ENCODE data around the gene UROC1. TPM values are rescaled to one million over a fixed set of nuclear protein-coding genes. Genes with fewer than 3 reads are reported as not detected.

The UROC1 gene
- total RNA-seq, 3 donors from 2014 or later, result not detected

GRCh38 chr3:126544596-126545281 lies 27.2 kb upstream of the UROC1 start:
- Histone ChIP-seq H3K4me1 (ENCODE audit: low read depth) (no peaks in the 10 kb centered on the region), H3K4me3 (no peak overlapping the region), H3K9me3 (no peaks in the 10 kb centered on the region), H3K36me3 (ENCODE audit: low read depth) (no peaks in the 10 kb centered on the region)
- TF ChIP-seq, protein P1, sequence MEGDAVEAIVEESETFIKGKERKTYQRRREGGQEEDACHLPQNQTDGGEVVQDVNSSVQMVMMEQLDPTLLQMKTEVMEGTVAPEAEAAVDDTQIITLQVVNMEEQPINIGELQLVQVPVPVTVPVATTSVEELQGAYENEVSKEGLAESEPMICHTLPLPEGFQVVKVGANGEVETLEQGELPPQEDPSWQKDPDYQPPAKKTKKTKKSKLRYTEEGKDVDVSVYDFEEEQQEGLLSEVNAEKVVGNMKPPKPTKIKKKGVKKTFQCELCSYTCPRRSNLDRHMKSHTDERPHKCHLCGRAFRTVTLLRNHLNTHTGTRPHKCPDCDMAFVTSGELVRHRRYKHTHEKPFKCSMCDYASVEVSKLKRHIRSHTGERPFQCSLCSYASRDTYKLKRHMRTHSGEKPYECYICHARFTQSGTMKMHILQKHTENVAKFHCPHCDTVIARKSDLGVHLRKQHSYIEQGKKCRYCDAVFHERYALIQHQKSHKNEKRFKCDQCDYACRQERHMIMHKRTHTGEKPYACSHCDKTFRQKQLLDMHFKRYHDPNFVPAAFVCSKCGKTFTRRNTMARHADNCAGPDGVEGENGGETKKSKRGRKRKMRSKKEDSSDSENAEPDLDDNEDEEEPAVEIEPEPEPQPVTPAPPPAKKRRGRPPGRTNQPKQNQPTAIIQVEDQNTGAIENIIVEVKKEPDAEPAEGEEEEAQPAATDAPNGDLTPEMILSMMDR (IDR thresholded peaks at IDR 0.05), result no peak
- ATAC-seq, result no peak
- peak in 1 of 3 donors; percentile 27 for DNase-seq
- intact Hi-C loops (cut with DNase I, micrococcal nuclease), result no loop called here

GRCh38 chr3:126543457-126544061 lies 26.0 kb upstream of the UROC1 start:
- H3K4me3 ChIP-seq, result no peak overlapping the region
- intact Hi-C loops (cut with DNase I, micrococcal nuclease), result no loop called here
- DNase-seq, result no peak
- ATAC-seq, result no peak
- H3K4me1 ChIP-seq (ENCODE audit: low read depth), result no peaks in the 10 kb centered on the region
- no peaks in the 10 kb centered on the region for H3K36me3 ChIP-seq (ENCODE audit: low read depth)
- no peaks in the 10 kb centered on the region for H3K9me3 ChIP-seq
- TF ChIP-seq, protein P1 (IDR thresholded peaks at IDR 0.05), result no peak

DNA sequence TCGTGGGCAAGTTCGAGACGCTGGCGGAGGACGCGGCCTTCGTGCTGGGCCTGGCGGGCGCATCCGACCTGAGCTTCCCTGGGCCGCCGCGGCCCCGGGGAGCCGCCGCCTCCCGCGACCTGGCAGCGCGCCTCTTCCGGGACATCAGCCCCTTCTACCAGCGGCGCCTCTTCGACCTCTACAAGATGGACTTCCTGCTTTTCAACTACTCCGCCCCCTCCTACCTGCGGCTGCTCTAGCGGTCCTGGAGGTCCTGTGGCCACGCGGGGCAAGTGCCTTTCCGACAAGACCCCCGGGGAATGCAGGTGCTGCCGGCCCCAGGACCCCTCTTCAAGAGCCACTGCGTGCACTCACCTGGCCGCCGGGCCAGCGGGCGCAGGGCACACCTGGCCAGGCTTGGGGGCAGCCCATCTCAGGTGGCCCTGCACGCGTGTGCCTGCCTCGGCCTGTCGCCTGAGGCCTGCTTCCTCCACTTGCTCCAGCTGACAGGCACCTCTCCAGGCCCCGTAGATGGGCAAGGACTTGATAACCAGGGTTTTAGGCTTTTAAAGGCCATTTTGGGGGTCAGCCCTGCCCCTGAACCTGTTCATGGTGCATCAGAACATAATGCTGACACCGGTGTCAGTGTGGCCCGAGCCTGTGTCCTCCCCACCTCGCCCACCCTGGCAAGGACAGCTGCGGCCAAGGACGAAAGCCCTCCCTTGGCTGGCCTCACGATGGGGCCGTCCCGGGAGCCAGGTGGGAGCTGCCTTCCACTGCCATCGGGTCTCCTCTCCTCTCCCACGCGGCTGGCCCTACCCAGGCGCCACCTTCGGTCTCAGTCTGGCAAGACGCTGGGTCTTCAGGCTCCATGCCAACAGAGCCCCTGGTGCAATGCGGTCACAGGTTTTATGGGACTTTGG lies 25.0 kb upstream of the UROC1 start:
- H3K36me3 ChIP-seq (ENCODE audit: low read depth), result no peaks in the 10 kb centered on the region
- intact Hi-C loops (cut with DNase I, micrococcal nuclease), result no loop called here
- no peaks in the 10 kb centered on the region for H3K9me3 ChIP-seq
- H3K4me1 ChIP-seq (ENCODE audit: low read depth), result no peaks in the 10 kb centered on the region
- ATAC-seq (no peak), DNase-seq (no peak)
- TF ChIP-seq, protein P1 (IDR thresholded peaks at IDR 0.05), result no peak
- H3K4me3 ChIP-seq, result no peak overlapping the region

DNA sequence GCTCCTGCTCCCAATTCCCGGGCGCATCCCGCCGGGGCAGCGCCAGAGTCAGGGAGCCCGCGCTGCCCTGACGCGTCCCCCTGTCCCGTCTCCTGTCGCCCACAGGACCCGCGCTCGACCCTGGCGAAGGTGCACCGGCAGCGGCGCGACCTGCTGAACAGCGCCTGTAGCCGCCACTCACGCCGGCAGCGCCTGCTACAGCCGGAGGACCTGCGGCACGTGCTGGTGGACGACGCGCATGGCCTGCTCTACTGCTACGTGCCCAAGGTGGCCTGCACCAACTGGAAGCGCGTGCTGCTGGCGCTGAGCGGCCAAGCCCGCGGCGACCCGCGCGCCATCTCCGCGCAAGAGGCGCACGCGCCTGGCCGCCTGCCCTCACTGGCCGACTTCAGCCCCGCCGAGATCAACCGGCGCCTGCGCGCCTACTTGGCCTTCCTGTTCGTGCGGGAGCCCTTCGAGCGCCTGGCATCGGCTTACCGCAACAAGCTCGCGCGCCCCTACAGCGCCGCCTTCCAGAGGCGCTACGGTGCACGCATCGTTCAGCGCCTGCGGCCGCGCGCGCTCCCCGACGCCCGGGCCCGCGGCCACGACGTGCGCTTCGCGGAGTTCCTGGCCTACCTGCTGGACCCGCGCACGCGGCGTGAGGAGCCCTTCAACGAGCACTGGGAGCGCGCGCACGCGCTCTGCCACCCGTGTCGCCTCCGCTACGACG lies 24.2 kb upstream of the UROC1 start:
- Histone ChIP-seq H3K4me3 (no peak overlapping the region), H3K36me3 (ENCODE audit: low read depth) (no peaks in the 10 kb centered on the region), H3K4me1 (ENCODE audit: low read depth) (no peaks in the 10 kb centered on the region), H3K9me3 (no peaks in the 10 kb centered on the region)
- intact Hi-C loops (cut with DNase I, micrococcal nuclease), result no loop called here
- TF ChIP-seq, protein P1 (IDR thresholded peaks at IDR 0.05), result no peak
- ATAC-seq, result no peak
- DNase-seq, result peak in 1 of 3 donors; percentile 40

- Histone ChIP-seq H3K36me3 (ENCODE audit: low read depth) (no peaks in the 10 kb centered on the region), H3K9me3 (no peaks in the 10 kb centered on the region), H3K4me1 (ENCODE audit: low read depth) (no peaks in the 10 kb centered on the region), H3K4me3 (no peak overlapping the region)
- DNase-seq (peak in 1 of 3 donors; percentile 29), ATAC-seq (no peak)
- TF ChIP-seq, protein P1 (IDR thresholded peaks at IDR 0.05), result no peak
- intact Hi-C loops (cut with DNase I, micrococcal nuclease), result no loop called here
Measured at GRCh38 chr3:126540951-126541627, 23.5 kb upstream of the UROC1 start.

Measured in mucosa of descending colon (tissue), 3 donors.